HCT116 (cell line): ENCODE measurements around the gene MAPK8. TPM values are rescaled to one million over a fixed set of nuclear protein-coding genes. Genes with fewer than 3 reads are reported as not detected.

Experiments
- ATAC-seq: fragments of 200-7000 bp; cut with Tn5 transposase; 2 replicates; pipeline ENCODE4 v1.9.1; 2020; ENCODE audit warnings: mild to moderate bottlenecking, moderate library complexity
- BruUV-seq: library from RNA; stranded (reverse); fragments of 400-500 nt; replicated peaks from 2 replicates; lab custom pipeline; 2021; lab: Mats Ljungman, UMichigan
- CTCF ChIA-PET: fragments of 300-600 bp; sonication (Branson Sonifier 250); formaldehyde crosslinking; loops from one replicate; lab custom pipeline; 2021; ENCODE audit warnings: antibody characterized with exemption; lab: Charles Lee
- POLR2A ChIA-PET: fragments of 300-600, 350-600 bp; sonication (Branson Sonifier 250); formaldehyde crosslinking; loops from one replicate; lab custom pipeline; 2021; ENCODE audit warnings: antibody characterized with exemption; lab: Charles Lee
- RAD21 ChIA-PET, 2 experiments: fragments of 300-600 bp; sonication (Branson Sonifier 250); formaldehyde crosslinking; loops; one replicate each; lab custom pipeline; 2023; ENCODE audit warnings: low total read pairs in 2 of 2; ENCODE audit not compliant: uncharacterized antibody in 2 of 2, unreplicated experiment in 2 of 2, low non-redundant PET in 1 of 2; lab: Charles Lee
- DNase-seq: peaks from one replicate; pipeline ENCODE4 v3.0.0-alpha.2; 2010; ENCODE audit warnings: low read depth, low spot score
- H2AFZ ChIP-seq: fragments of 200-600 bp; shearing (Covaris generic), sonication (generic); 2 replicates; pipeline ENCODE4 v1.6.1; 2017; ENCODE audit warnings: low read depth, mixed run types, mixed read lengths, antibody characterized with exemption, low read length; ENCODE audit not compliant: poor library complexity, severe bottlenecking
- H3K27ac ChIP-seq: 2 replicates; pipeline ENCODE4 v1.5.1; 2012; ENCODE audit warnings: low read depth, low read length
- H3K27me3 ChIP-seq: fragments of 200-600 bp; sonication (generic); 2 replicates; pipeline ENCODE4 v1.6.1; 2016; ENCODE audit warnings: mixed run types, low read length, mixed read lengths; ENCODE audit not compliant: insufficient read depth
- H3K36me3 ChIP-seq, 2 experiments: fragments of 200-500 bp in 1 of 2; fragments of 200-600 bp in 1 of 2; sonication (Bioruptor generic) in 1 of 2; sonication (generic) in 1 of 2; 2 replicates each; pipeline versions ENCODE4 v1.5.1 to v1.6.1; 2014 to 2016; ENCODE audit warnings: low read length in 2 of 2, inconsistent platforms in 1 of 2, mixed read lengths in 1 of 2, mixed run types in 1 of 2; ENCODE audit not compliant: insufficient read depth in 2 of 2, control insufficient read depth in 1 of 2
- H3K4me1 ChIP-seq, 2 experiments: fragments of 200-600 bp in 1 of 2; sonication (generic) in 1 of 2; 2 replicates each; pipeline versions ENCODE4 v1.5.1 to v1.6.1; 2012 to 2017; ENCODE audit warnings: low read length in 2 of 2, inconsistent platforms in 1 of 2, mild to moderate bottlenecking in 1 of 2, mixed read lengths in 1 of 2, mixed run types in 1 of 2, moderate library complexity in 1 of 2; ENCODE audit not compliant: insufficient read depth in 2 of 2, control insufficient read depth in 1 of 2
- H3K4me2 ChIP-seq: fragments of 200-600 bp; sonication (generic); 2 replicates; pipeline ENCODE4 v1.6.1; 2017; ENCODE audit warnings: mixed run types, low read length, mixed read lengths
- H3K4me3 ChIP-seq, 2 experiments: fragments of 200-600 bp in 1 of 2; sonication (generic) in 1 of 2; replicated peaks in 1 of 2; 2 replicates each; pipeline ENCODE4 v1.5.1; 2011 to 2016; ENCODE audit warnings: low read length in 2 of 2, control low read depth in 1 of 2, low read depth in 1 of 2, mild to moderate bottlenecking in 1 of 2, mixed read lengths in 1 of 2, mixed run types in 1 of 2
- H3K79me2 ChIP-seq: fragments of 200-600 bp; sonication (generic); 2 replicates; pipeline ENCODE4 v1.6.1; 2017; ENCODE audit warnings: mild to moderate bottlenecking, mixed run types, low read length, moderate library complexity, mixed read lengths; ENCODE audit not compliant: insufficient read depth
- H3K9ac ChIP-seq: fragments of 200-600 bp; sonication (generic); 2 replicates; pipeline ENCODE4 v1.6.1; 2016; ENCODE audit warnings: low read length, mixed read lengths
- H3K9me2 ChIP-seq: fragments of 200-600 bp; sonication (generic), shearing (Covaris generic); 2 replicates; pipeline ENCODE4 v1.6.1; 2017; ENCODE audit warnings: mixed run types, mild to moderate bottlenecking, moderate library complexity; ENCODE audit not compliant: insufficient read depth
- H3K9me3 ChIP-seq, 2 experiments: fragments of 200-500 bp in 1 of 2; fragments of 200-600 bp in 1 of 2; sonication (Bioruptor generic) in 1 of 2; sonication (generic) in 1 of 2; 2 replicates each; pipeline ENCODE4 v1.6.1; 2014 to 2017; ENCODE audit warnings: low read length in 2 of 2, mixed read lengths in 2 of 2, inconsistent platforms in 1 of 2, low read depth in 1 of 2, mild to moderate bottlenecking in 1 of 2, mixed run types in 1 of 2, moderate library complexity in 1 of 2; ENCODE audit not compliant: control insufficient read depth in 1 of 2, insufficient read depth in 1 of 2
- H4K20me1 ChIP-seq: fragments of 200-600 bp; sonication (generic), shearing (Covaris generic); 2 replicates; pipeline ENCODE4 v1.6.1; 2017; ENCODE audit warnings: mixed run types, mild to moderate bottlenecking, moderate library complexity; ENCODE audit not compliant: insufficient read depth
- CBX3 ChIP-seq: IDR thresholded peaks from 2 replicates; pipeline ENCODE4 v1.6.1; 2012; ENCODE audit warnings: low read depth
- CEBPB ChIP-seq: IDR thresholded peaks from 2 replicates; pipeline ENCODE4 v1.6.1; 2012; ENCODE audit warnings: low read depth
- EGR1 ChIP-seq: IDR thresholded peaks from 2 replicates; pipeline ENCODE4 v1.6.1; 2012; ENCODE audit warnings: low read depth
- ELF1 ChIP-seq: IDR thresholded peaks from 2 replicates; pipeline ENCODE4 v1.6.1; 2012; ENCODE audit warnings: low read depth, borderline replicate concordance
- EZH2 ChIP-seq: fragments of 200-600 bp; sonication (generic); IDR thresholded peaks from 2 replicates; pipeline ENCODE4 v1.6.1; 2017; ENCODE audit warnings: antibody characterized with exemption, mixed run types
- EZH2phosphoT487 ChIP-seq: fragments of 200-600 bp; IDR thresholded peaks from 2 replicates; pipeline ENCODE4 v1.6.1; 2018; ENCODE audit warnings: antibody characterized with exemption, borderline replicate concordance
- POLR2A ChIP-seq: IDR thresholded peaks from 2 replicates; pipeline ENCODE4 v1.7.0; 2011; ENCODE audit warnings: borderline replicate concordance; ENCODE audit not compliant: insufficient read depth, insufficient read length; ENCODE audit errors: extremely low read depth
- POLR2AphosphoS5 ChIP-seq: IDR thresholded peaks from 2 replicates; pipeline ENCODE4 v1.6.1; 2011; ENCODE audit warnings: mild to moderate bottlenecking, low read depth, low read length, moderate library complexity
- REST ChIP-seq: IDR thresholded peaks from 2 replicates; pipeline ENCODE4 v1.6.1; 2012; ENCODE audit warnings: low read depth
- SIN3A ChIP-seq: IDR thresholded peaks from 2 replicates; pipeline ENCODE4 v1.6.1; 2012; ENCODE audit warnings: low read depth
- SP1 ChIP-seq: IDR thresholded peaks from 2 replicates; pipeline ENCODE4 v1.6.1; 2012; ENCODE audit warnings: low read depth
- SRF ChIP-seq: IDR thresholded peaks from 2 replicates; pipeline ENCODE4 v1.6.1; 2012; ENCODE audit warnings: low read depth
- TCF7L2 ChIP-seq: IDR thresholded peaks from 2 replicates; pipeline ENCODE4 v1.7.0; 2011; ENCODE audit warnings: borderline replicate concordance, inconsistent platforms; ENCODE audit not compliant: insufficient read depth, insufficient read length; ENCODE audit errors: extremely low read depth
- YY1 ChIP-seq: IDR thresholded peaks from 2 replicates; pipeline ENCODE4 v1.6.1; 2011; ENCODE audit warnings: low read length, low read depth, moderate library complexity, mild to moderate bottlenecking; ENCODE audit not compliant: insufficient replicate concordance; ENCODE audit errors: extremely low read depth
- ZFX ChIP-seq: fragments of 450-650 bp; IDR thresholded peaks from 2 replicates; pipeline ENCODE4 v1.6.1; 2017
- ZNF274 ChIP-seq: fragments of 200-500 bp; sonication (Bioruptor generic); IDR thresholded peaks from 2 replicates; pipeline ENCODE4 v1.6.1; 2014; ENCODE audit warnings: mild to moderate bottlenecking, low read depth, low read length, inconsistent platforms
- intact Hi-C: fragments of 100-400 bp; cut with micrococcal nuclease; formaldehyde crosslinking; loops from 2 replicates; pipeline ENCODE4 v1.10.0; 2022
- total RNA-seq: library from RNA; stranded (reverse); gene quantifications from one replicate; pipeline ENCODE4 v1.2.1, GENCODE V29; 2021; ENCODE audit not compliant: unreplicated experiment
- TF ChIP-seq, protein P1 (sequence below): IDR thresholded peaks from 2 replicates; pipeline ENCODE4 v1.6.1; 2012
- TF ChIP-seq, protein P2 (sequence below): IDR thresholded peaks from 2 replicates; pipeline ENCODE4 v1.6.1; 2012
- TF ChIP-seq, protein P3 (sequence below), 3 experiments: fragments of 200-600 bp in 1 of 3; sonication (generic) in 1 of 3; IDR thresholded peaks in 2 of 3; conservative IDR thresholded peaks in 1 of 3; 2 replicates each; pipeline ENCODE4 v1.5.1; 2012 to 2017; ENCODE audit warnings: low read depth in 2 of 3, low read length in 2 of 3, antibody characterized with exemption in 1 of 3, borderline replicate concordance in 1 of 3, control low read depth in 1 of 3, mild to moderate bottlenecking in 1 of 3, mixed read lengths in 1 of 3, mixed run types in 1 of 3, moderate library complexity in 1 of 3; ENCODE audit not compliant: insufficient read depth in 1 of 3
- TF ChIP-seq, protein P4 (sequence below): IDR thresholded peaks from 2 replicates; pipeline ENCODE4 v1.6.1; 2011; ENCODE audit warnings: mild to moderate bottlenecking, low read length, moderate library complexity; ENCODE audit not compliant: insufficient replicate concordance; ENCODE audit errors: extremely low read depth

MAPK8 gene
- total RNA-seq, 1 experiment from 2014 or later = 71.0 TPM

- ChIA-PET POLR2A (no interaction called here), CTCF (interaction anchor here (1.9 kb wide), 1 partner anchor 15 kb away, joined by 4 read pairs; no protein-coding TSS in a partner anchor)
Measured at GRCh38 chr10:48274636-48275035, 31.8 kb upstream of the MAPK8 start, which contains the start of gene FRMPD2. TSS of gene FRMPD2 (minus strand) at chr10:48274696. CDS start at chr10:48274567, 129 bp downstream.

More at GRCh38 chr10:48274636-48275035, 31.8 kb upstream of the MAPK8 start, which contains the start of gene FRMPD2:
- H3K4me1 ChIP-seq = no peaks in the 10 kb centered on the region
- H3K9me3 ChIP-seq = no peaks in the 10 kb centered on the region
- no peaks in the 10 kb centered on the region for H3K27me3 ChIP-seq
- intact Hi-C loops = no loop called here
- H2AFZ ChIP-seq = no peak within 1 kb of the TSS
- H3K79me2 ChIP-seq = no peaks in the 10 kb centered on the region
- DNase-seq (no peak), ATAC-seq (no peak)
- RAD21 ChIA-PET = no interaction called here
- no peak for TF ChIP-seq EGR1
- no peak for TF ChIP-seq SRF
- TF ChIP-seq CEBPB = no peak
- no peak for TF ChIP-seq REST
- TF ChIP-seq CBX3 = no peak
- no peak for TF ChIP-seq TCF7L2
- TF ChIP-seq ZNF274 = no peak
- TF ChIP-seq SP1 = no peak
- TF ChIP-seq ELF1 = no peak
- TF ChIP-seq POLR2AphosphoS5 = no peak
- no peak for TF ChIP-seq ZFX
- no peak for TF ChIP-seq YY1
- TF ChIP-seq POLR2A = no peak
- TF ChIP-seq, protein P1, sequence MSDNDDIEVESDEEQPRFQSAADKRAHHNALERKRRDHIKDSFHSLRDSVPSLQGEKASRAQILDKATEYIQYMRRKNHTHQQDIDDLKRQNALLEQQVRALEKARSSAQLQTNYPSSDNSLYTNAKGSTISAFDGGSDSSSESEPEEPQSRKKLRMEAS = no peak
- TF ChIP-seq, protein P2, sequence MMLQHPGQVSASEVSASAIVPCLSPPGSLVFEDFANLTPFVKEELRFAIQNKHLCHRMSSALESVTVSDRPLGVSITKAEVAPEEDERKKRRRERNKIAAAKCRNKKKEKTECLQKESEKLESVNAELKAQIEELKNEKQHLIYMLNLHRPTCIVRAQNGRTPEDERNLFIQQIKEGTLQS = no peak
- TF ChIP-seq, protein P3, sequence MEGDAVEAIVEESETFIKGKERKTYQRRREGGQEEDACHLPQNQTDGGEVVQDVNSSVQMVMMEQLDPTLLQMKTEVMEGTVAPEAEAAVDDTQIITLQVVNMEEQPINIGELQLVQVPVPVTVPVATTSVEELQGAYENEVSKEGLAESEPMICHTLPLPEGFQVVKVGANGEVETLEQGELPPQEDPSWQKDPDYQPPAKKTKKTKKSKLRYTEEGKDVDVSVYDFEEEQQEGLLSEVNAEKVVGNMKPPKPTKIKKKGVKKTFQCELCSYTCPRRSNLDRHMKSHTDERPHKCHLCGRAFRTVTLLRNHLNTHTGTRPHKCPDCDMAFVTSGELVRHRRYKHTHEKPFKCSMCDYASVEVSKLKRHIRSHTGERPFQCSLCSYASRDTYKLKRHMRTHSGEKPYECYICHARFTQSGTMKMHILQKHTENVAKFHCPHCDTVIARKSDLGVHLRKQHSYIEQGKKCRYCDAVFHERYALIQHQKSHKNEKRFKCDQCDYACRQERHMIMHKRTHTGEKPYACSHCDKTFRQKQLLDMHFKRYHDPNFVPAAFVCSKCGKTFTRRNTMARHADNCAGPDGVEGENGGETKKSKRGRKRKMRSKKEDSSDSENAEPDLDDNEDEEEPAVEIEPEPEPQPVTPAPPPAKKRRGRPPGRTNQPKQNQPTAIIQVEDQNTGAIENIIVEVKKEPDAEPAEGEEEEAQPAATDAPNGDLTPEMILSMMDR (IDR thresholded peaks at IDR 0.05 in 2 of 3, conservative IDR thresholded peaks at IDR 0.05 in 1 of 3; ENCODE audit: borderline replicate concordance in 1 of 3, insufficient read depth in 1 of 3, low read depth in 2 of 3, low read length in 2 of 3) = no peak
- no peak for TF ChIP-seq EZH2phosphoT487
- no peak for TF ChIP-seq EZH2
- no peak for TF ChIP-seq SIN3A
- TF ChIP-seq, protein P4, sequence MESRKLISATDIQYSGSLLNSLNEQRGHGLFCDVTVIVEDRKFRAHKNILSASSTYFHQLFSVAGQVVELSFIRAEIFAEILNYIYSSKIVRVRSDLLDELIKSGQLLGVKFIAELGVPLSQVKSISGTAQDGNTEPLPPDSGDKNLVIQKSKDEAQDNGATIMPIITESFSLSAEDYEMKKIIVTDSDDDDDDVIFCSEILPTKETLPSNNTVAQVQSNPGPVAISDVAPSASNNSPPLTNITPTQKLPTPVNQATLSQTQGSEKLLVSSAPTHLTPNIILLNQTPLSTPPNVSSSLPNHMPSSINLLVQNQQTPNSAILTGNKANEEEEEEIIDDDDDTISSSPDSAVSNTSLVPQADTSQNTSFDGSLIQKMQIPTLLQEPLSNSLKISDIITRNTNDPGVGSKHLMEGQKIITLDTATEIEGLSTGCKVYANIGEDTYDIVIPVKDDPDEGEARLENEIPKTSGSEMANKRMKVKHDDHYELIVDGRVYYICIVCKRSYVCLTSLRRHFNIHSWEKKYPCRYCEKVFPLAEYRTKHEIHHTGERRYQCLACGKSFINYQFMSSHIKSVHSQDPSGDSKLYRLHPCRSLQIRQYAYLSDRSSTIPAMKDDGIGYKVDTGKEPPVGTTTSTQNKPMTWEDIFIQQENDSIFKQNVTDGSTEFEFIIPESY = no peak
- no peak within 1 kb of the TSS for H3K4me3 ChIP-seq
- no peak within 1 kb of the TSS for H3K9ac ChIP-seq
- no peaks in the 10 kb centered on the region for H3K9me2 ChIP-seq
- no peaks in the 10 kb centered on the region for H4K20me1 ChIP-seq
- no peak within 1 kb of the TSS for H3K27ac ChIP-seq
- BruUV-seq = no TSS peak
- H3K4me2 ChIP-seq = no peak within 1 kb of the TSS
- H3K36me3 ChIP-seq = no peaks in the 10 kb centered on the region
